ENCODE data around the gene PPP1R37. TPM values are rescaled to one million over a fixed set of nuclear protein-coding genes. Genes with fewer than 3 reads are reported as not detected.

PPP1R37 gene
- total and polyA plus RNA-seq, 2 of the 13 experiments (the other 11 are each of a cell fraction or from before 2014, with no cell fraction given): 9.0 to 14.3 TPM

DNA sequence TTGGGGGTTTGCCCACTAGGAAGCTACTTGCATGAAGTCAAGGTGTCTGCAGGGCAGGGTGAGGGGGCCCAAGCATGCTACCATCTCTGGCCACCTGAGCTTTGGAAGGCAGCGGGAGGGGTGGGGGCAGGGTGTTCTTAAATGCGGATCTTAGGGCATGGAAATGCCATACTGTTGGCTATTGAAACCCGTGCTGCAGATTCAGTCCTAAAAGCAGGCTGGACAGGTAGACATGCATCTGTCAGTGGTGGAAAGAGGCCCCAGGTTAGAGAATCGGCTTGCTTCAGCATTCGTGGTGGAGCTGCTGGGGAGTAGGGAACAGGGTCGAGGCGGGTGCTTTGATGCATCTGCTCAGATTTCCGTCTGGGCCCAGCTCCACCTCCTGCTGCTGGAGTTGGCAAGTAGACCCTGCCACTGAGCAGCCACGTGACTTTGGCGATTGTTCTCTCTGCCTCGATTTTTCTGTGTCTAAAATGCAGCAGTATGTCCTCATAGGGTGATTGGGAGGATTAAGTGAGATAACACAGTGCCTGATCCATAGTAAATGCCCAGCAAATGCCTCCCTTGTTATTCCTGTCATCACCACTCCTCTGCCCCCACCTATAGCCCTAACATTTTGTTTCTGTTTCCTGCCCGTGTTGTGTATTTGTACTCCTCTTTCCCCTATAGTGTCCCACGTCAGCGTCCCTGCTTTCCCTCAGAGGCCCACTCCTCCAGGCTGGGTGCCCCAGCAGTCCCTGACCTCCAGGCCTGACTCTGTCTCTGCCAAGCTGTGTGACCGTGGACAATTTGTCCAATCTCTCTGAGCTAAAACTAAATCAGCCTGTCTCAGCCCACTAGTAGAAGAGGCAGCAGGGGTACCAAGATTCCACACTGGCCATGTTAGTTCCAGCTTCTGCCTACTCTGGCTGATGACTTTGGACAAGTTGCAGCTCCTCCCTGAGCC is 5.8 kb downstream of the PPP1R37 start (continued):
- TF ChIP-seq, protein P1, sequence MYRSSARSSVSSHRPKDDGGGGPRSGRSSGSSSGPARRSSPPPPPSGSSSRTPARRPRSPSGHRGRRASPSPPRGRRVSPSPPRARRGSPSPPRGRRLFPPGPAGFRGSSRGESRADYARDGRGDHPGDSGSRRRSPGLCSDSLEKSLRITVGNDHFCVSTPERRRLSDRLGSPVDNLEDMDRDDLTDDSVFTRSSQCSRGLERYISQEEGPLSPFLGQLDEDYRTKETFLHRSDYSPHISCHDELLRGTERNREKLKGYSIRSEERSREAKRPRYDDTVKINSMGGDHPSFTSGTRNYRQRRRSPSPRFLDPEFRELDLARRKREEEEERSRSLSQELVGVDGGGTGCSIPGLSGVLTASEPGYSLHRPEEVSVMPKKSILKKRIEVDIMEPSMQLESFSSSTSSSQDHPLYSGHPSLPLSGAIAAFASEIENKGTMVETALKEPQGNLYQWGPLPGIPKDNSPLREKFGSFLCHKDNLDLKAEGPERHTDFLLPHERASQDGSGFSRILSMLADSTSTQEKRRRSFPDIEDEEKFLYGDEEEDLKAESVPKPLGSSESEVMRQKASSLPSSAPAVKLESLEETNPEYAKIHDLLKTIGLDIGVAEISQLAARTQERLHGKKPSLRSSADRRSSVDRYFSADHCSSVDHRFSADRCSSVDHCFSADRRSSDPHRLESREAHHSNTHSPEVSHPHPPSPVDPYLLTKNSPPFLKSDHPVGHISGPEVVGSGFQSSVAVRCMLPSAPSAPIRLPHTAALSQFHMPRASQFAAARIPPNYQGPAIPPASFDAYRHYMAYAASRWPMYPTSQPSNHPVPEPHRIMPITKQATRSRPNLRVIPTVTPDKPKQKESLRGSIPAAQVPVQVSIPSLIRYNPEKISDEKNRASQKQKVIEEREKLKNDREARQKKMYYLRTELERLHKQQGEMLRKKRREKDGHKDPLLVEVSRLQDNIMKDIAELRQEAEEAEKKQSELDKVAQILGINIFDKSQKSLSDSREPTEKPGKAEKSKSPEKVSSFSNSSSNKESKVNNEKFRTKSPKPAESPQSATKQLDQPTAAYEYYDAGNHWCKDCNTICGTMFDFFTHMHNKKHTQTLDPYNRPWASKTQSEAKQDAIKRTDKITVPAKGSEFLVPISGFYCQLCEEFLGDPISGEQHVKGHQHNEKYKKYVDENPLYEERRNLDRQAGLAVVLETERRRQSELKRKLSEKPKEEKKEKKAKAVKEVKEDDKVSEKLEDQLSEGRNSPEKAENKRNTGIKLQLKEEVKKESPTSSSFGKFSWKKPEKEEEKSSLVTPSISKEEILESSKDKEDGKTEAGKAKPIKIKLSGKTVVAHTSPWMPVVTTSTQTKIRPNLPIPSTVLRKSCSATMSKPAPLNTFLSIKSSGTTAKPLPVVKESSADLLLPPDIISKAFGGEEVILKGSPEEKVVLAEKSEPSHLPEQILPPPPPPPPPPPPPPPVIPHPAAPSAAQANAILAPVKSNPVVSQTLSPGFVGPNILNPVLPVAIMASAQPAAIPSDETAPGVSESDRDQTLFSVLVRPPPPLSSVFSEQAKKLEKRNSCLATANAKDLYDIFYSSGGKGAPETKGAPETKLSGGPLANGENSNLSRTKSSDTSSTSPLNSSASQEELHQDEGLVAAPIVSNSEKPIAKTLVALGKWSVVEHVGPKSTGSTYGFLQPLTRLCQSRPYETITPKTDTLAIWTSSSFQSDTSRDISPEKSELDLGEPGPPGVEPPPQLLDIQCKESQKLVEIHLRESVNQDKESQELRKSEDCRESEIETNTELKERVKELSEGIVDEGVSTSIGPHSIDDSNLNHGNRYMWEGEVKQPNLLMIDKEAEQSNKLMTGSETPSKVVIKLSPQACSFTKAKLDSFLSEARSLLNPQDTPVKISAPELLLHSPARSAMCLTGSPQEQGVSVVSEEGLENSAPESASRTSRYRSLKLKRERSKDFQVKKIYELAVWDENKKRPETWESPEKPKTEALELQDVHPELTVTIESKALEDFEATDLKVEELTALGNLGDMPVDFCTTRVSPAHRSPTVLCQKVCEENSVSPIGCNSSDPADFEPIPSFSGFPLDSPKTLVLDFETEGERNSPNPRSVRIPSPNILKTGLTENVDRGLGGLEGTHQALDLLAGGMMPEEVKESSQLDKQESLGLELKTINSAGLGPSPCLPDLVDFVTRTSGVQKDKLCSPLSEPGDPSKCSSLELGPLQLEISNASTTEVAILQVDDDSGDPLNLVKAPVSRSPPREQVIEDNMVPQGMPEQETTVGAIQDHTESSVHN (CRISPR knock-in tag; IDR thresholded peaks at IDR 0.05): 0 out of 2 replicates have a peak, but pooled peaks have one; percentile 11
- no peak for TF ChIP-seq CCAR2 (optimal IDR thresholded peaks at IDR 0.05; ENCODE audit: low read depth, low read length)
- TF ChIP-seq, protein P2, sequence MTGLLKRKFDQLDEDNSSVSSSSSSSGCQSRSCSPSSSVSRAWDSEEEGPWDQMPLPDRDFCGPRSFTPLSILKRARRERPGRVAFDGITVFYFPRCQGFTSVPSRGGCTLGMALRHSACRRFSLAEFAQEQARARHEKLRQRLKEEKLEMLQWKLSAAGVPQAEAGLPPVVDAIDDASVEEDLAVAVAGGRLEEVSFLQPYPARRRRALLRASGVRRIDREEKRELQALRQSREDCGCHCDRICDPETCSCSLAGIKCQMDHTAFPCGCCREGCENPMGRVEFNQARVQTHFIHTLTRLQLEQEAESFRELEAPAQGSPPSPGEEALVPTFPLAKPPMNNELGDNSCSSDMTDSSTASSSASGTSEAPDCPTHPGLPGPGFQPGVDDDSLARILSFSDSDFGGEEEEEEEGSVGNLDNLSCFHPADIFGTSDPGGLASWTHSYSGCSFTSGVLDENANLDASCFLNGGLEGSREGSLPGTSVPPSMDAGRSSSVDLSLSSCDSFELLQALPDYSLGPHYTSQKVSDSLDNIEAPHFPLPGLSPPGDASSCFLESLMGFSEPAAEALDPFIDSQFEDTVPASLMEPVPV (CRISPR knock-in tag; IDR thresholded peaks at IDR 0.05): no peak
- TF ChIP-seq SSRP1 (CRISPR knock-in tag; IDR thresholded peaks at IDR 0.05): peak; percentile 54; the same call in 1 of the 2 replicates
- TF ChIP-seq ZSCAN25 (CRISPR knock-in tag; IDR thresholded peaks at IDR 0.05): peak; percentile 31; the same call in 1 of the 2 replicates
- no peak for TF ChIP-seq ZNF383 (CRISPR knock-in tag; IDR thresholded peaks at IDR 0.05; ENCODE audit: borderline replicate concordance)
- TF ChIP-seq, protein P3, sequence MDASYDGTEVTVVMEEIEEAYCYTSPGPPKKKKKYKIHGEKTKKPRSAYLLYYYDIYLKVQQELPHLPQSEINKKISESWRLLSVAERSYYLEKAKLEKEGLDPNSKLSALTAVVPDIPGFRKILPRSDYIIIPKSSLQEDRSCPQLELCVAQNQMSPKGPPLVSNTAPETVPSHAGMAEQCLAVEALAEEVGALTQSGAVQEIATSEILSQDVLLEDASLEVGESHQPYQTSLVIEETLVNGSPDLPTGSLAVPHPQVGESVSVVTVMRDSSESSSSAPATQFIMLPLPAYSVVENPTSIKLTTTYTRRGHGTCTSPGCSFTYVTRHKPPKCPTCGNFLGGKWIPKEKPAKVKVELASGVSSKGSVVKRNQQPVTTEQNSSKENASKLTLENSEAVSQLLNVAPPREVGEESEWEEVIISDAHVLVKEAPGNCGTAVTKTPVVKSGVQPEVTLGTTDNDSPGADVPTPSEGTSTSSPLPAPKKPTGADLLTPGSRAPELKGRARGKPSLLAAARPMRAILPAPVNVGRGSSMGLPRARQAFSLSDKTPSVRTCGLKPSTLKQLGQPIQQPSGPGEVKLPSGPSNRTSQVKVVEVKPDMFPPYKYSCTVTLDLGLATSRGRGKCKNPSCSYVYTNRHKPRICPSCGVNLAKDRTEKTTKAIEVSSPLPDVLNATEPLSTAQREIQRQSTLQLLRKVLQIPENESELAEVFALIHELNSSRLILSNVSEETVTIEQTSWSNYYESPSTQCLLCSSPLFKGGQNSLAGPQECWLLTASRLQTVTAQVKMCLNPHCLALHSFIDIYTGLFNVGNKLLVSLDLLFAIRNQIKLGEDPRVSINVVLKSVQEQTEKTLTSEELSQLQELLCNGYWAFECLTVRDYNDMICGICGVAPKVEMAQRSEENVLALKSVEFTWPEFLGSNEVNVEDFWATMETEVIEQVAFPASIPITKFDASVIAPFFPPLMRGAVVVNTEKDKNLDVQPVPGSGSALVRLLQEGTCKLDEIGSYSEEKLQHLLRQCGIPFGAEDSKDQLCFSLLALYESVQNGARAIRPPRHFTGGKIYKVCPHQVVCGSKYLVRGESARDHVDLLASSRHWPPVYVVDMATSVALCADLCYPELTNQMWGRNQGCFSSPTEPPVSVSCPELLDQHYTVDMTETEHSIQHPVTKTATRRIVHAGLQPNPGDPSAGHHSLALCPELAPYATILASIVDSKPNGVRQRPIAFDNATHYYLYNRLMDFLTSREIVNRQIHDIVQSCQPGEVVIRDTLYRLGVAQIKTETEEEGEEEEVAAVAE (CRISPR knock-in tag; IDR thresholded peaks at IDR 0.05; ENCODE audit: borderline replicate concordance): no peak
- TF ChIP-seq, protein P4, sequence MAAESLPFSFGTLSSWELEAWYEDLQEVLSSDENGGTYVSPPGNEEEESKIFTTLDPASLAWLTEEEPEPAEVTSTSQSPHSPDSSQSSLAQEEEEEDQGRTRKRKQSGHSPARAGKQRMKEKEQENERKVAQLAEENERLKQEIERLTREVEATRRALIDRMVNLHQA (CRISPR knock-in tag; IDR thresholded peaks at IDR 0.05): no peak
- TF ChIP-seq, protein P5, sequence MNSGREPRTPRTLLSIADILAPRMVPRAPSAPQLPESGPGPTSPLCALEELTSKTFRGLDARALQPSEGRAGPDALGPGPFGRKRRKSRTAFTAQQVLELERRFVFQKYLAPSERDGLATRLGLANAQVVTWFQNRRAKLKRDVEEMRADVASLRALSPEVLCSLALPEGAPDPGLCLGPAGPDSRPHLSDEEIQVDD (CRISPR knock-in tag; IDR thresholded peaks at IDR 0.05; ENCODE audit: borderline replicate concordance): no peak
- no peak for TF ChIP-seq PTBP1 (IDR thresholded peaks at IDR 0.05; ENCODE audit: low read depth, low read length, poor library complexity, severe bottlenecking)
- TF ChIP-seq HOXA7 (CRISPR knock-in tag; IDR thresholded peaks at IDR 0.05): no peak
- no peak for TF ChIP-seq CENPX (CRISPR knock-in tag; IDR thresholded peaks at IDR 0.05)

All from HepG2 (cell line).